ENCODE data around the gene TMEM171. TPM values are rescaled to one million over a fixed set of nuclear protein-coding genes. Genes with fewer than 3 reads are reported as not detected.

The TMEM171 gene
- total and polyA plus RNA-seq, 4 donors: 1.0 to 2.1 (median 1.4) TPM; not detected in 1

DNA sequence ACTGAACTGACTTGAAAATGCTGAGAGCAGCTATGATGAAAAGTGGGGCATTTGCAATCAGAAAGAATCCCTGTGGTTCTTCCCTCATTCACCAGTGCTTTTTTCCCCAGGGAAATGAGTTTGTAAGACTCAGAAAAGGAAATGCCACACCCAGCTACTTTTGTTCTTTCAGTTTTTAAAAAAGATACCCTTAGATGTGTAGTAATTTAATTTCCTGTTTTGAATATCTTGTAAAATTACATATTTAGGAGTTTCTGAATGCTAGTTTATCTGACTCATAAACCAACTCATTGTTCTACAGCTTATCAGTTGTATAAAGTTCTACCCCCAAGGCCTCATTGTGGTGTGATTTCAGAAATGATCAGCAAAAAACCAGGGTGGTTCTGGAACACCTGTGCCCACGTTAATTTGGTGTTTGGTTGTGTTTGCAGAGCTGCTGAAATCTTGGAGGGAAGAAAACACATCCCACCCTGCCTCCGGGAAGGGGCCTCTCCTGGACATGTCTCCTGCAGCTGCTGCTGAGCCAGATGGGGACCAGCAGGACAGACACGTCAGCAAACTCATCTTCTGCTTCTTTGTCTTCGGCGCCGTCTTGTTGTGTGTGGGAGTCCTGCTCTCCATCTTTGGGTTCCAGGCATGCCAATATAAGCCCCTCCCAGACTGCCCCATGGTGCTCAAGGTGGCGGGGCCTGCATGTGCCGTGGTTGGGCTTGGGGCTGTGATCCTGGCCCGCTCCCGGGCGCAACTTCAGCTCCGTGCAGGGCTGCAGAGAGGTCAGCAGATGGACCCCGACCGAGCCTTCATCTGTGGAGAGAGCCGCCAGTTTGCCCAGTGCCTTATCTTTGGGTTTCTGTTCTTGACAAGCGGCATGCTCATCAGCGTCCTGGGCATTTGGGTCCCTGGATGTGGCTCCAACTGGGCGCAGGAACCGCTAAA lies 2.8 kb downstream of the TMEM171 start:
- H3K27ac ChIP-seq (ENCODE audit: low read depth in 1 of 2, low read length in 2 of 2): no peak overlapping the region
- WGBS: 88% methylated on average over 19 of the region's 19 CpGs
- H3K27me3 ChIP-seq (ENCODE audit: control insufficient read depth in 4 of 4, insufficient read depth in 4 of 4, low read length in 3 of 4): no peaks in the 10 kb centered on the region
- TF ChIP-seq RXRA (IDR thresholded peaks at IDR 0.05) (no peak), JUND (IDR thresholded peaks at IDR 0.05) (no peak)
- TF ChIP-seq, protein P1, sequence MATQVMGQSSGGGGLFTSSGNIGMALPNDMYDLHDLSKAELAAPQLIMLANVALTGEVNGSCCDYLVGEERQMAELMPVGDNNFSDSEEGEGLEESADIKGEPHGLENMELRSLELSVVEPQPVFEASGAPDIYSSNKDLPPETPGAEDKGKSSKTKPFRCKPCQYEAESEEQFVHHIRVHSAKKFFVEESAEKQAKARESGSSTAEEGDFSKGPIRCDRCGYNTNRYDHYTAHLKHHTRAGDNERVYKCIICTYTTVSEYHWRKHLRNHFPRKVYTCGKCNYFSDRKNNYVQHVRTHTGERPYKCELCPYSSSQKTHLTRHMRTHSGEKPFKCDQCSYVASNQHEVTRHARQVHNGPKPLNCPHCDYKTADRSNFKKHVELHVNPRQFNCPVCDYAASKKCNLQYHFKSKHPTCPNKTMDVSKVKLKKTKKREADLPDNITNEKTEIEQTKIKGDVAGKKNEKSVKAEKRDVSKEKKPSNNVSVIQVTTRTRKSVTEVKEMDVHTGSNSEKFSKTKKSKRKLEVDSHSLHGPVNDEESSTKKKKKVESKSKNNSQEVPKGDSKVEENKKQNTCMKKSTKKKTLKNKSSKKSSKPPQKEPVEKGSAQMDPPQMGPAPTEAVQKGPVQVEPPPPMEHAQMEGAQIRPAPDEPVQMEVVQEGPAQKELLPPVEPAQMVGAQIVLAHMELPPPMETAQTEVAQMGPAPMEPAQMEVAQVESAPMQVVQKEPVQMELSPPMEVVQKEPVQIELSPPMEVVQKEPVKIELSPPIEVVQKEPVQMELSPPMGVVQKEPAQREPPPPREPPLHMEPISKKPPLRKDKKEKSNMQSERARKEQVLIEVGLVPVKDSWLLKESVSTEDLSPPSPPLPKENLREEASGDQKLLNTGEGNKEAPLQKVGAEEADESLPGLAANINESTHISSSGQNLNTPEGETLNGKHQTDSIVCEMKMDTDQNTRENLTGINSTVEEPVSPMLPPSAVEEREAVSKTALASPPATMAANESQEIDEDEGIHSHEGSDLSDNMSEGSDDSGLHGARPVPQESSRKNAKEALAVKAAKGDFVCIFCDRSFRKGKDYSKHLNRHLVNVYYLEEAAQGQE (IDR thresholded peaks at IDR 0.05): no peak
- DNase-seq (ENCODE audit: low spot score): no peak
- peaks cover 0 to 25% (median 11%) of the 10 kb centered on the region in 4 donors for H3K4me1 ChIP-seq (ENCODE audit: control insufficient read depth in 4 of 4, insufficient read depth in 4 of 4, low read length in 3 of 4)
- H3K9ac ChIP-seq (ENCODE audit: low read depth in 1 of 2, low read length in 2 of 2): no peak overlapping the region
- H3K4me3 ChIP-seq (ENCODE audit: low read depth in 1 of 3, low read length in 3 of 3): no peak overlapping the region
- no peaks in the 10 kb centered on the region for H3K9me3 ChIP-seq (ENCODE audit: control insufficient read depth in 4 of 4, low read length in 3 of 4)
- no peaks in the 10 kb centered on the region for H3K36me3 ChIP-seq (ENCODE audit: control insufficient read depth in 4 of 4, insufficient read depth in 3 of 4, low read depth in 1 of 4, low read length in 3 of 4)

DNA sequence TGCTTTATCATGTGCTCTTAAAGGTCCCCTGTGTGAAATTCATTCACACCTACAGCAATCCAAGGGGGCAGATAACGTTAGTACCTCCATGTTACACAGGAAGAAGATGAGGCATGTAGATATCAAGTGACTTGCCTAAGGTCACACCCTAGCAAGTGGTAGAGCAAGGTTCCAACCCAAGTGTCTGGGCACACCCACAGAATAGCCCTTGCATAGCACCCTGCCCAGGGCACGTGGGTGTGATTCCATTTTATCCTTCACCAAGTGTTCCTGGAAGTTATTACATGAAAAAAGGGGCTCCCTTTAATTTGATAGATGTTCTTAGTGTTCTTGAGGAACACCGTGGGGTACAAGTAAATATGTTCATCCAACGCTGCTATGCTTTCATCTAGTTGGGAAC lies 4.9 kb downstream of the TMEM171 start:
- H3K9me3 ChIP-seq (ENCODE audit: control insufficient read depth in 4 of 4, low read length in 3 of 4): no peaks in the 10 kb centered on the region
- DNase-seq (ENCODE audit: low spot score): no peak
- H3K27ac ChIP-seq (ENCODE audit: low read depth in 1 of 2, low read length in 2 of 2): no peak overlapping the region
- no peaks in the 10 kb centered on the region for H3K27me3 ChIP-seq (ENCODE audit: control insufficient read depth in 4 of 4, insufficient read depth in 4 of 4, low read length in 3 of 4)
- TF ChIP-seq EGR1 (IDR thresholded peaks at IDR 0.05; ENCODE audit: low read depth in 2 of 2) (no peak), RXRA (IDR thresholded peaks at IDR 0.05) (no peak), HNF4A (conservative IDR thresholded peaks at IDR 0.05) (no peak), FOXA1 (IDR thresholded peaks at IDR 0.05) (no peak), RAD21 (IDR thresholded peaks at IDR 0.05) (no peak), NR2F2 (IDR thresholded peaks at IDR 0.05) (no peak), HNF4G (IDR thresholded peaks at IDR 0.05) (no peak), YY1 (IDR thresholded peaks at IDR 0.05) (no peak), FOXA2 (IDR thresholded peaks at IDR 0.05) (no peak), GABPA (IDR thresholded peaks at IDR 0.05 in 1 of 2, conservative IDR thresholded peaks at IDR 0.05 in 1 of 2) (no peak), TAF1 (conservative IDR thresholded peaks at IDR 0.05) (no peak), JUND (IDR thresholded peaks at IDR 0.05) (no peak), SP1 (IDR thresholded peaks at IDR 0.05) (no peak)
- TF ChIP-seq, protein P2, sequence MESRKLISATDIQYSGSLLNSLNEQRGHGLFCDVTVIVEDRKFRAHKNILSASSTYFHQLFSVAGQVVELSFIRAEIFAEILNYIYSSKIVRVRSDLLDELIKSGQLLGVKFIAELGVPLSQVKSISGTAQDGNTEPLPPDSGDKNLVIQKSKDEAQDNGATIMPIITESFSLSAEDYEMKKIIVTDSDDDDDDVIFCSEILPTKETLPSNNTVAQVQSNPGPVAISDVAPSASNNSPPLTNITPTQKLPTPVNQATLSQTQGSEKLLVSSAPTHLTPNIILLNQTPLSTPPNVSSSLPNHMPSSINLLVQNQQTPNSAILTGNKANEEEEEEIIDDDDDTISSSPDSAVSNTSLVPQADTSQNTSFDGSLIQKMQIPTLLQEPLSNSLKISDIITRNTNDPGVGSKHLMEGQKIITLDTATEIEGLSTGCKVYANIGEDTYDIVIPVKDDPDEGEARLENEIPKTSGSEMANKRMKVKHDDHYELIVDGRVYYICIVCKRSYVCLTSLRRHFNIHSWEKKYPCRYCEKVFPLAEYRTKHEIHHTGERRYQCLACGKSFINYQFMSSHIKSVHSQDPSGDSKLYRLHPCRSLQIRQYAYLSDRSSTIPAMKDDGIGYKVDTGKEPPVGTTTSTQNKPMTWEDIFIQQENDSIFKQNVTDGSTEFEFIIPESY (IDR thresholded peaks at IDR 0.05): no peak
- TF ChIP-seq, protein P3, sequence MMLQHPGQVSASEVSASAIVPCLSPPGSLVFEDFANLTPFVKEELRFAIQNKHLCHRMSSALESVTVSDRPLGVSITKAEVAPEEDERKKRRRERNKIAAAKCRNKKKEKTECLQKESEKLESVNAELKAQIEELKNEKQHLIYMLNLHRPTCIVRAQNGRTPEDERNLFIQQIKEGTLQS (IDR thresholded peaks at IDR 0.05): no peak
- TF ChIP-seq, protein P1 (IDR thresholded peaks at IDR 0.05): no peak
- TF ChIP-seq, protein P4, sequence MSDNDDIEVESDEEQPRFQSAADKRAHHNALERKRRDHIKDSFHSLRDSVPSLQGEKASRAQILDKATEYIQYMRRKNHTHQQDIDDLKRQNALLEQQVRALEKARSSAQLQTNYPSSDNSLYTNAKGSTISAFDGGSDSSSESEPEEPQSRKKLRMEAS (IDR thresholded peaks at IDR 0.05): no peak
- TF ChIP-seq, protein P5, sequence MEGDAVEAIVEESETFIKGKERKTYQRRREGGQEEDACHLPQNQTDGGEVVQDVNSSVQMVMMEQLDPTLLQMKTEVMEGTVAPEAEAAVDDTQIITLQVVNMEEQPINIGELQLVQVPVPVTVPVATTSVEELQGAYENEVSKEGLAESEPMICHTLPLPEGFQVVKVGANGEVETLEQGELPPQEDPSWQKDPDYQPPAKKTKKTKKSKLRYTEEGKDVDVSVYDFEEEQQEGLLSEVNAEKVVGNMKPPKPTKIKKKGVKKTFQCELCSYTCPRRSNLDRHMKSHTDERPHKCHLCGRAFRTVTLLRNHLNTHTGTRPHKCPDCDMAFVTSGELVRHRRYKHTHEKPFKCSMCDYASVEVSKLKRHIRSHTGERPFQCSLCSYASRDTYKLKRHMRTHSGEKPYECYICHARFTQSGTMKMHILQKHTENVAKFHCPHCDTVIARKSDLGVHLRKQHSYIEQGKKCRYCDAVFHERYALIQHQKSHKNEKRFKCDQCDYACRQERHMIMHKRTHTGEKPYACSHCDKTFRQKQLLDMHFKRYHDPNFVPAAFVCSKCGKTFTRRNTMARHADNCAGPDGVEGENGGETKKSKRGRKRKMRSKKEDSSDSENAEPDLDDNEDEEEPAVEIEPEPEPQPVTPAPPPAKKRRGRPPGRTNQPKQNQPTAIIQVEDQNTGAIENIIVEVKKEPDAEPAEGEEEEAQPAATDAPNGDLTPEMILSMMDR (IDR thresholded peaks at IDR 0.05; ENCODE audit: low read depth, low read length, missing input control): no peak
- no peak overlapping the region for H3K9ac ChIP-seq (ENCODE audit: low read depth in 1 of 2, low read length in 2 of 2)
- H3K4me1 ChIP-seq (ENCODE audit: control insufficient read depth in 4 of 4, insufficient read depth in 4 of 4, low read length in 3 of 4): peaks cover 0 to 9% (median 4%) of the 10 kb centered on the region in 4 donors
- 85% methylated on average over 4 of the region's 4 CpGs for WGBS
- H3K4me3 ChIP-seq (ENCODE audit: low read depth in 1 of 3, low read length in 3 of 3): no peak overlapping the region
- no peaks in the 10 kb centered on the region for H3K36me3 ChIP-seq (ENCODE audit: control insufficient read depth in 4 of 4, insufficient read depth in 3 of 4, low read depth in 1 of 4, low read length in 3 of 4)

All from liver (tissue), 9 donors.